ENCODE data around the gene RB1.

DNA sequence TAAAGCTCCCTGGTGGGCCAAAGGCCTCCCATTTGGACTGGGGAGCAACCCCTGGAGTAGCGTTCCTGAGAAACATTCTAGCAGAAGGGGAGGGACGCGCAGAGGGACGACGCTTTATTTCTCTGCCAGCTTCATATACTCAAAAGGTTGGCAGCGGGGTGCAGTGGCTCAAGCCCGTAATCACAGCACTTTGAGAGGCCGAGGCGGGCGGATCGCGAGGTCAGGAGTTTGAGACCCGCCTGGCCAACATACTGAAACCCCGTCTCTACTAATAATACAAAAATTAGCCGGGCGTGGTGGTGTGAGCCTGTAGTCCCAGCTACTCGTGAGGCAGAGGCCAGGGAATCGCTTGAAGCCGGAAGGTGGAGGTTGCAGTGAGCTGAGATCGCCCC is 16.8 kb downstream of the RB1 start:
- TF ChIP-seq, protein P1, sequence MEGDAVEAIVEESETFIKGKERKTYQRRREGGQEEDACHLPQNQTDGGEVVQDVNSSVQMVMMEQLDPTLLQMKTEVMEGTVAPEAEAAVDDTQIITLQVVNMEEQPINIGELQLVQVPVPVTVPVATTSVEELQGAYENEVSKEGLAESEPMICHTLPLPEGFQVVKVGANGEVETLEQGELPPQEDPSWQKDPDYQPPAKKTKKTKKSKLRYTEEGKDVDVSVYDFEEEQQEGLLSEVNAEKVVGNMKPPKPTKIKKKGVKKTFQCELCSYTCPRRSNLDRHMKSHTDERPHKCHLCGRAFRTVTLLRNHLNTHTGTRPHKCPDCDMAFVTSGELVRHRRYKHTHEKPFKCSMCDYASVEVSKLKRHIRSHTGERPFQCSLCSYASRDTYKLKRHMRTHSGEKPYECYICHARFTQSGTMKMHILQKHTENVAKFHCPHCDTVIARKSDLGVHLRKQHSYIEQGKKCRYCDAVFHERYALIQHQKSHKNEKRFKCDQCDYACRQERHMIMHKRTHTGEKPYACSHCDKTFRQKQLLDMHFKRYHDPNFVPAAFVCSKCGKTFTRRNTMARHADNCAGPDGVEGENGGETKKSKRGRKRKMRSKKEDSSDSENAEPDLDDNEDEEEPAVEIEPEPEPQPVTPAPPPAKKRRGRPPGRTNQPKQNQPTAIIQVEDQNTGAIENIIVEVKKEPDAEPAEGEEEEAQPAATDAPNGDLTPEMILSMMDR (IDR thresholded peaks at IDR 0.05) = no peak
- no peak for TF ChIP-seq POLR2A (IDR thresholded peaks at IDR 0.05)

Measured in esophagus squamous epithelium (tissue), 4 donors.